HG02870 (cell line): Measurements from ENCODE around the gene ORMDL3.
"Not testable (repeated sequence)": the region's sequence is repeated elsewhere in the genome, so short reads cannot be mapped to it uniquely, and the experiment has no call there.

ENCODE experiments used
- ATAC-seq: cut with Tn5 transposase; IDR thresholded peaks from one replicate; pipeline ENCODE4 v1.9.1; 2021; ENCODE audit warnings: mild to moderate bottlenecking, moderate library complexity; ENCODE audit not compliant: unreplicated experiment

The ORMDL3 gene

GRCh38 chr17:39925282-39926134 is 1.9 kb downstream of the ORMDL3 start:
- ATAC-seq: no peak

GRCh38 chr17:39924691-39925055 is 2.7 kb downstream of the ORMDL3 start:
- ATAC-seq: no peak

- no peak for ATAC-seq
Observed at GRCh38 chr17:39923836-39924690, 3.3 kb downstream of the ORMDL3 start.

- no peak for ATAC-seq
Observed at GRCh38 chr17:39923230-39923629, 4.2 kb downstream of the ORMDL3 start.

GRCh38 chr17:39922006-39922405 is 5.4 kb downstream of the ORMDL3 start:
- no peak for ATAC-seq

- no peak for ATAC-seq
Observed at GRCh38 chr17:39921323-39921722, 6.1 kb downstream of the ORMDL3 start.

- ATAC-seq: no peak
Observed at GRCh38 chr17:39920218-39921210, 6.9 kb downstream of the ORMDL3 start.

- no peak for ATAC-seq
Observed at GRCh38 chr17:39919087-39919683, 8.2 kb downstream of the ORMDL3 start.

- ATAC-seq: no peak
Observed at GRCh38 chr17:39916918-39917317, 10.5 kb downstream of the ORMDL3 start.

GRCh38 chr17:39915559-39915958 is 11.8 kb downstream of the ORMDL3 start:
- ATAC-seq: no peak

- ATAC-seq: no peak
Observed at GRCh38 chr17:39913989-39914388, 13.4 kb downstream of the ORMDL3 start.

- no peak for ATAC-seq
Observed at GRCh38 chr17:39908789-39909352, 18.5 kb downstream of the ORMDL3 start.

GRCh38 chr17:39904990-39905288 is 22.5 kb downstream of the ORMDL3 start:
- ATAC-seq: no peak

GRCh38 chr17:39903158-39903884 is 24.1 kb downstream of the ORMDL3 start:
- ATAC-seq: no peak

- not testable (repeated sequence) for ATAC-seq
Observed at GRCh38 chr17:39902027-39902426, 25.4 kb downstream of the ORMDL3 start.

- ATAC-seq: no peak
Observed at GRCh38 chr17:39899215-39899614, 28.2 kb downstream of the ORMDL3 start.

- ATAC-seq: no peak
Observed at GRCh38 chr17:39898088-39898487, 29.3 kb downstream of the ORMDL3 start.

GRCh38 chr17:39894681-39895376 is 32.6 kb downstream of the ORMDL3 start:
- ATAC-seq: no peak

GRCh38 chr17:39889200-39889599 is 38.2 kb downstream of the ORMDL3 start:
- ATAC-seq: no peak
